ENCODE results near the gene CEP41.
"Not testable (repeated sequence)": the region's sequence is repeated elsewhere in the genome, so short reads cannot be mapped to it uniquely, and the experiment has no call there.

The CEP41 gene

GRCh38 chr7:130379532-130379920 lies 61.3 kb downstream of the CEP41 start:
- TF ChIP-seq CTCF (IDR thresholded peaks at IDR 0.05; ENCODE audit: insufficient read depth, low read length): no peak
- no peak for TF ChIP-seq SPI1 (IDR thresholded peaks at IDR 0.05; ENCODE audit: borderline replicate concordance, low read depth)
- no peak for TF ChIP-seq REST (IDR thresholded peaks at IDR 0.05; ENCODE audit: insufficient replicate concordance, low read depth)
- TF ChIP-seq POLR2AphosphoS5 (IDR thresholded peaks at IDR 0.05; ENCODE audit: low read depth): no peak
- TF ChIP-seq GABPA (IDR thresholded peaks at IDR 0.05; ENCODE audit: low read depth): no peak
- Histone ChIP-seq H3K27ac (replicated peaks) (no peak overlapping the region), H3K27me3 (ENCODE audit: insufficient read depth, poor library complexity, severe bottlenecking) (no peaks in the 10 kb centered on the region), H3K4me3 (replicated peaks; ENCODE audit: insufficient read depth, low read length) (no peak overlapping the region)
- no peak for DNase-seq (ENCODE audit: low read depth in 1 of 2, low spot score in 1 of 2)

- Histone ChIP-seq H3K27ac (replicated peaks) (no peak overlapping the region), H3K27me3 (ENCODE audit: insufficient read depth, poor library complexity, severe bottlenecking) (no peaks in the 10 kb centered on the region)
- DNase-seq (ENCODE audit: low read depth in 1 of 2, low spot score in 1 of 2): no peak
These were observed 61.8 kb downstream of the CEP41 start for GRCh38 chr7:130379019-130379418.

GRCh38 chr7:130377178-130377577 lies 63.6 kb downstream of the CEP41 start:
- Histone ChIP-seq H3K27me3 (ENCODE audit: insufficient read depth, poor library complexity, severe bottlenecking) (no peaks in the 10 kb centered on the region), H3K27ac (replicated peaks) (no peak overlapping the region), H3K4me3 (replicated peaks; ENCODE audit: insufficient read depth, low read length) (no peak overlapping the region)
- no peak for TF ChIP-seq POLR2AphosphoS5 (IDR thresholded peaks at IDR 0.05; ENCODE audit: low read depth)
- no peak for TF ChIP-seq GABPA (IDR thresholded peaks at IDR 0.05; ENCODE audit: low read depth)
- DNase-seq (ENCODE audit: low read depth in 1 of 2, low spot score in 1 of 2): no peak

More at GRCh38 chr7:130379019-130379418, 61.8 kb downstream of the CEP41 start:
- no peak for TF ChIP-seq REST (IDR thresholded peaks at IDR 0.05; ENCODE audit: insufficient replicate concordance, low read depth)
- no peak for TF ChIP-seq POLR2AphosphoS5 (IDR thresholded peaks at IDR 0.05; ENCODE audit: low read depth)
- no peak for TF ChIP-seq GABPA (IDR thresholded peaks at IDR 0.05; ENCODE audit: low read depth)
- TF ChIP-seq CTCF (IDR thresholded peaks at IDR 0.05; ENCODE audit: insufficient read depth, low read length): no peak
- no peak for TF ChIP-seq SPI1 (IDR thresholded peaks at IDR 0.05; ENCODE audit: borderline replicate concordance, low read depth)
- H3K4me3 ChIP-seq (replicated peaks; ENCODE audit: insufficient read depth, low read length): no peak overlapping the region

GRCh38 chr7:130376461-130376860 lies 64.4 kb downstream of the CEP41 start:
- not testable (repeated sequence) for H3K4me3 ChIP-seq (replicated peaks; ENCODE audit: insufficient read depth, low read length); H3K27ac ChIP-seq (replicated peaks); DNase-seq (ENCODE audit: low read depth in 1 of 2, low spot score in 1 of 2); H3K27me3 ChIP-seq (ENCODE audit: insufficient read depth, poor library complexity, severe bottlenecking)

GRCh38 chr7:130374507-130374906 lies 66.3 kb downstream of the CEP41 start:
- H3K27ac ChIP-seq (replicated peaks): no peak overlapping the region
- no peak overlapping the region for H3K4me3 ChIP-seq (replicated peaks; ENCODE audit: insufficient read depth, low read length)
- no peak for TF ChIP-seq REST (IDR thresholded peaks at IDR 0.05; ENCODE audit: insufficient replicate concordance, low read depth)
- no peak for TF ChIP-seq POLR2AphosphoS5 (IDR thresholded peaks at IDR 0.05; ENCODE audit: low read depth)
- TF ChIP-seq CTCF (IDR thresholded peaks at IDR 0.05; ENCODE audit: insufficient read depth, low read length): no peak
- no peak for TF ChIP-seq GABPA (IDR thresholded peaks at IDR 0.05; ENCODE audit: low read depth)
- no peak for TF ChIP-seq SPI1 (IDR thresholded peaks at IDR 0.05; ENCODE audit: borderline replicate concordance, low read depth)
- H3K27me3 ChIP-seq (ENCODE audit: insufficient read depth, poor library complexity, severe bottlenecking): no peaks in the 10 kb centered on the region
- DNase-seq (ENCODE audit: low read depth in 1 of 2, low spot score in 1 of 2): no peak
